GM21528 (cell line): ENCODE measurements around the gene HRH4.
A peak's percentile ranks its signal among the peaks of the same experiment; 100 is the strongest.

Experiments
- ATAC-seq: cut with Tn5 transposase; IDR thresholded peaks from one replicate; pipeline ENCODE4 v1.9.1; 2021; ENCODE audit warnings: mild to moderate bottlenecking, moderate library complexity; ENCODE audit not compliant: unreplicated experiment, low FRiP score

Gene HRH4

GRCh38 chr18:24462838-24463775, 2.7 kb downstream of the HRH4 start:
- no peak for ATAC-seq

GRCh38 chr18:24465486-24465885, 5.0 kb downstream of the HRH4 start:
- no peak for ATAC-seq

DNA sequence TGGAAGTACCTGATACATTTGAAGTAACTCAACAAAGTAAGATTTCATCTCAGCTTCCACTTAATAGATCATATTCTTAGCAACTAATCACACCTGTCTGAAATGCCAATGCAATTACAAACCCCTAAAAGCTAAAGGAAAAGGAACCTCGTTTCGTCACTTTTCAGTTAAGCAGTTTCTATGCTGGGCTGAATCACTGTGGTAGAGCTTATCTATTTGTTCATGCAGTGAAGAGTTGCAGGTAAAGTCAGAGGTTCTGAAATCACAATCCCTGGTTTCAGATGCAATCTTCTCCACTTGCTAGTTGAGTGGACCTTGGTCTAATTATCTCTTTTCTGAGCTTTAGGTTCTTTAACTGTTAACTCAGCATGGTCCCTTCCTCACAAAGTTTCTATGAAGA, 6.3 kb downstream of the HRH4 start:
- ATAC-seq = no peak

DNA sequence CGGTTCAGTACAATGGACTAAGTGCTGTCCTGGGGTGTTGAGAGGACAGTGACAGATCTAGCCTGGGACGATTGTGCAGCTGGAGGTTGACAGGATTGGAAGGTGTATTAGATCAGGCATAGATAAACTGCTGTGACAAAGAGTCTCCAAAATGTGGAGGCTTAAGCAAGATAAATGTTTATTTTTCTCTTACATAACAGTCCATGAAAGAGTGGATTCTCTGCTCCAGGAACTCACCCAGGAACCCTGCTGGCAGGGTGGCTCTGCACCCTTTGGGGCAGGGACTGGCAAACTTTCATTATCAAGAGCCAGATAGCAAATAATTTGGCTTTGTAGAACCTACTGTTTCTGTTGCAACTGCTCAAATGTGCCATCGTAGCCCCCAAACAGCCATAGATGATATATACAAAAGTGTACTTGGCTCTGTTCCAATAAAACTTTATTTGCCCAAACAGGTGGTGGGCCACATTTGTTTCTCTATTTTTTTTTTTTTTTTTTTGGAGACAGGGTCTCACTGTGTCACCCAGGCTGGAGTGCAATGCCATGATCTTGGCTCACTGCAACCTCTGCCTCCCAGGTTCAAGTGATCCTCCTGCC, 9.7 kb downstream of the HRH4 start:
- no peak for ATAC-seq

DNA sequence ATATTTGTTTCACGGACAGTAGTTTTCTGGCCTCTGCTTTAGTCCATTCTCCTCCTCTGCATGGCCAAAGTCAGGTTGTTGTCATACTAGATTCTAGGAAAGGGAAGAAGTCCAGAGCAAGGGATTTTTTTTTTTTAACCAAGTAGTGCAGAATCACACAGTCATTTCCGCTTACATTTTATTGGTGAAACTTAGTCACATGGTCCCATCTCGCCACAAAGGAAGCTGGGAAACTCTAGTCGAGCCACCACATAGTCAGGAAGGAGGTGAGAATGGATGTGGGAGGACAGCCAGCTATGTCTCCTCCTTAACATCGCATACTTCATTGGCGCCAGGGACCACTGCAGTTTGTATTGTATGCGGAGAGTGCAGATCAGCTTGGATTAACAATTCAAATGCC, 10.4 kb downstream of the HRH4 start:
- no peak for ATAC-seq

DNA sequence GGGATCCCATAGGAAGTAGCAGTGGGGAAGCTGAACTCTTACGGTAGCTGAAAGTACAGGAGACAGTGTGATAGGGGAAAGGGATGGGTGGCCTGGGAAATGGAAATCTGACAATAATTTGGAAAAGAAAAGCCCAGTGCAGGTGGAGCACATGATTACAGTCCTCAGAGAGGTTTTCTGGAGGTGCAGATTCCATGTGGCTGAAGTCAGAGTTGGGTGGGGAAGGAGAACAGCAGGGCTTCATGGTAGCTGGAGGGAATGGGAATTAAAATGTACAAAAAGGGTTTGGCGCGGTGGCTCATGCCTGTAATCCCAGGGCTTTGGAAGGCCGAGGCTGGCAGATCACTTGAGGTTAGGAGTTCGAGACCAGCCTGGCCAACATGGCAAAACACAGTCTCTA, 12.2 kb downstream of the HRH4 start:
- ATAC-seq = no peak

DNA sequence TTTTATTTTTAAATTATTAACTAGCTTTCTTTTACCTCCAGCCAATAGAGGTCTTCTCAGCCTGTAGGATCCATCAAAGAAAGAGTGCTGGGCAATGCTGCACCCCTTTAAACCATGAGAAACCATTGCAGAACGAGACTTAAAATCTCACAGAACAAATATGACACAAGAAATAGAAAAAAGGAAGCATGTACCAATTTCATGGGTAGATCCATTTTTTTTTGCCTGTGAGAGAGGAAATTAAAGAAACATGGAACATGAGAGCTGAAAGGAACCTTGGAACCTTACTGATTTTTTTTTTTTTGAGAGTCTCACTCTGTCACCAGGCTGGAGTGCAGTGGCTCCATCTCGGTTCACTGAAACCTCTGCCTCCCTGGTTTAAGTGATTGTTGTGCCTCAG, 14.0 kb downstream of the HRH4 start:
- ATAC-seq = no peak

GRCh38 chr18:24475926-24476589, 15.6 kb downstream of the HRH4 start:
- no peak for ATAC-seq

GRCh38 chr18:24479371-24479770, 18.9 kb downstream of the HRH4 start:
- ATAC-seq = no peak

- ATAC-seq = no peak
These were observed 22.4 kb downstream of the HRH4 start for GRCh38 chr18:24482821-24483220.

- ATAC-seq = no peak
These were observed 25.2 kb downstream of the HRH4 start for GRCh38 chr18:24485681-24486080.

DNA sequence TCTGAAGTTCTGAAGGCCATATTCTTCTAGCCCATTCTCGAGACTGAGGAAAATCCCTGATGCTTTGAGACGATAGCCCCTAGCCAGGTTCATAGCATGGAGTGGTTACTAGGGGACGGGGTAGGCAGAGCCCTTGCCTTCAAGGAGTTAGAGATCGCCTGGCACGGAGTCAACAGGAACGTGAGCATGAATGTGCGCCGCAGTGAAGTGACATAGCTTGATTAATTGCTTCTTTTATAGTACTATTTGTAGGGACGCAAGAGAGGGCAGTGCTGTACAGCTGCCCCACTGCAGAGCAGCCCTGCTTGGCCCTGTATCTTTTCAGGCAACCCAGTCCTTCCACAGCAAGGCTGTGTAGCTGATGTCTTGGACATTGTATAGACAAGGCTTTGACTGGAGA, 26.2 kb downstream of the HRH4 start:
- ATAC-seq = no peak

DNA sequence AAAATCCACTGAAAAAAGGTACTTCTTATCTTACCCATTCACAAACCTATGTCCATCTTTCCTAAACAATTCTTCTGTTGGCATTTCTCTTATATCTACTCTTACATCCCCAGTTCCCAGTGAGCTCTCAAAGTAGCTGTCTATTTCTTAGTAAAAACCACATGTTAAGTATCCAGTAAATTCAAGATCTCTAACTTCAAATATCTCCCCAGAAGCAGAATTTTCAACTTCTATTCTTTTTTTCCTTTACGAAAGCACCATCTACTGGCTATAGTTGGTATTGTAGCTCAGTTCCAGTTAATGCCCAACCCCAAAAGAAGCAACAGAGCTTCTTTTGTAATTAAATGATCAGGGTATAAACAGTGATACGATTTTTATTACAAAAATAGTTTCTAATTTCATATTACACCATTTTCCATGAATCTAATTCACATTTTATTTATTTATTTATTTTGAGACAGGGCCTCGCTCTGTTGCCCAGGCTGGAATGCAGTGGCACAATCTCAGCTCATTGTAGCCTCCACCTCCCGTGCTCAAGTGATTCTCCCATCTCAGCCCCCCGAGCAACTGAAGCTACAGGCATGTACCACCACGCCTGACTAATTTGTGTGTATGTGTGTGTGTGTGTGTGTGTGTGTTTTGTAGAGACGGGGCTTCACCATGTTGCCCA, 28.5 kb downstream of the HRH4 start:
- ATAC-seq = no peak

DNA sequence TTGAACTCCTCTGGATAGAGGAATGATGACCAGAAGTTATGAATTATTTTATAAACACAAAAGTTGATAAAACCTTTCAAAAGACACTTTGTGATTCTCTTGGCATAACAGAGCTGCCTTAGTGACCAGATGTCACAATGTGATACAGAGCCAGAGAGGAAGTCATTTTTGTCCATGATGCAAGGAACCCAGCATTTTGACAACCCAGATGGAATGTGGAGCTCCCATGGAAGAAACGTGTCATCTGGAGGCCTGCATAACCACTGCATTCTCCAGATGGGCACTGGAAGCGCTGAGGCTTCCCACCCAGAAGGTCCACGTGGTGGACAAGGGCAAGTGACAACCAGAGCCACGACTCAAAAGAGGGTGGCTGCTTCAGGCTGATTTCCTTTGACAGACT, 30.1 kb downstream of the HRH4 start:
- ATAC-seq = no peak

GRCh38 chr18:24491927-24492834, 31.7 kb downstream of the HRH4 start:
- ATAC-seq = peak; percentile 91

- ATAC-seq = no peak
These were observed 34.1 kb downstream of the HRH4 start for GRCh38 chr18:24494586-24494985.

DNA sequence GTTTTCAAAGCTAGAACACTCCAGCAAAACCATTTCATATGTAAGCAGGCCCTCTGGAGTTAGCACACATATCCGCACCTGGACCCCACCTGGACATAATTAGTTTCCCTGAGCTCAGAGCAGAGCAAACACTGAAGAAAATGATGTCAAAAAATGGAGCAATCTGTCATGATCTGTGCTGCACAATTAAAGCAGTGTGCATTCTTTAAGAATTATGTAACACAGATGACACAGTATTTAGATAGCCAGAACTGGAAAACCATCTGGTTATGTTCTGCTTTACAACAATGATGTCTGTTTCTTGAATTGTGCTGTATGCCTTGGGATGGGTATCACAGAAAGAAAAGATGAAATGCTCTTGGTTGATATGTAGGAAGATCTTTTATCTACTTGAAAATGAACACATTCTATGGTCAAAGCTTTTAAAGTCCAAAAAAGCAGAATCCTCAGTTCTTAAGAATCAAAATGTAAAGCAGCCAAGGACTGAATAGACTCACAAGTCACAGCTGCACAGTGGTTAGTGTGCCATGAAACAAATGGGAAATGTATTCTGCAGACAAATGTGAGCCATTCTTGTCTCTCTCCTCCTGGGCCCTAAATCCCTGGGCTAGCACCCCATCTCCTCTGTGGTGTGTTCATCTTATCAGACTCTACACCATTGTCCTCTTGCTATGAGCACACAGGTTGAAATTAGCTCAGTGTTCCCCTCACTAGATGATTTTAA, 36.8 kb downstream of the HRH4 start:
- ATAC-seq = no peak

DNA sequence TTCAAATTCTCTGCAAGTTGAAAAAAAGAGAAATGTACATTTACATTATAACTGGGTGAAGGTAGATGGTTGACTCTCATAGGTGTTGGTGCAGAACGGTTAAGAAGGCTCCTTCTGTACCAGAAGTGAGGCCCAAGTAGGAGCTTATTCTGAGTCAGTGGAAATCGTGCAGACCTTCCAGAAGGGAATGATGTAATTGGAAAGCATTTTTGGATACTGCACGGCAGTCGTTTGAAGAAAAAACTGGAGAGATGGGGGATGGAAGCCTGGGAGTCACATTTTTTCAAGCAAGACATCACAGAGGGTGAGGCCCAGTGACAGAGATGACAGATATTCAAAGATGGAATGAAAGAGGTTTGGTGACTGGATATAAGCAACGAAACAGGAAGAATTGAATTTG, 39.4 kb downstream of the HRH4 start:
- no peak for ATAC-seq

DNA sequence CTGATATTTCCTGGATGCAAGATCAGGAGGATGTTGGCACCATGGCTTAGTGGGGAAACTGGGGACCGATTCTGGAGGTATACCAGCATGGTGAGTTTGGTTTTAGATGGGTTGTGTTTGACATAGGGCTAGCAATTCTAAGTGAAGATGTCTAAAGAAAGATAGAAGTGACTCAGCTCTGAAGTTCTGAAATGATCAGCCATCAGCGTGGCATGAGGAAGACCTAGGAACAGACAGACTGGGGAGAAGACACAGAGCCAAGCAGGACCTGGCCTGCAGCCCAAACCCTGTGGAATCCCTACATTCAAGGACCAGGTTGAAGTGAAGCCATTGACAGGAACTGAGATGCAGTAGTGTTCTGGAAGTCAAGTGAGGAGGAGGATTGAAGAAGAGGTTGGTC, 39.8 kb downstream of the HRH4 start:
- ATAC-seq = no peak
